HG03175 (cell line): ENCODE measurements around the gene LSM14B.
"Not testable (repeated sequence)": the region's sequence is repeated elsewhere in the genome, so short reads cannot be mapped to it uniquely, and the experiment has no call there.

Experiments used
- ATAC-seq: cut with Tn5 transposase; IDR thresholded peaks from one replicate; pipeline ENCODE4 v1.9.1; 2021; ENCODE audit warnings: mild to moderate bottlenecking, moderate library complexity; ENCODE audit not compliant: unreplicated experiment

The LSM14B gene

DNA sequence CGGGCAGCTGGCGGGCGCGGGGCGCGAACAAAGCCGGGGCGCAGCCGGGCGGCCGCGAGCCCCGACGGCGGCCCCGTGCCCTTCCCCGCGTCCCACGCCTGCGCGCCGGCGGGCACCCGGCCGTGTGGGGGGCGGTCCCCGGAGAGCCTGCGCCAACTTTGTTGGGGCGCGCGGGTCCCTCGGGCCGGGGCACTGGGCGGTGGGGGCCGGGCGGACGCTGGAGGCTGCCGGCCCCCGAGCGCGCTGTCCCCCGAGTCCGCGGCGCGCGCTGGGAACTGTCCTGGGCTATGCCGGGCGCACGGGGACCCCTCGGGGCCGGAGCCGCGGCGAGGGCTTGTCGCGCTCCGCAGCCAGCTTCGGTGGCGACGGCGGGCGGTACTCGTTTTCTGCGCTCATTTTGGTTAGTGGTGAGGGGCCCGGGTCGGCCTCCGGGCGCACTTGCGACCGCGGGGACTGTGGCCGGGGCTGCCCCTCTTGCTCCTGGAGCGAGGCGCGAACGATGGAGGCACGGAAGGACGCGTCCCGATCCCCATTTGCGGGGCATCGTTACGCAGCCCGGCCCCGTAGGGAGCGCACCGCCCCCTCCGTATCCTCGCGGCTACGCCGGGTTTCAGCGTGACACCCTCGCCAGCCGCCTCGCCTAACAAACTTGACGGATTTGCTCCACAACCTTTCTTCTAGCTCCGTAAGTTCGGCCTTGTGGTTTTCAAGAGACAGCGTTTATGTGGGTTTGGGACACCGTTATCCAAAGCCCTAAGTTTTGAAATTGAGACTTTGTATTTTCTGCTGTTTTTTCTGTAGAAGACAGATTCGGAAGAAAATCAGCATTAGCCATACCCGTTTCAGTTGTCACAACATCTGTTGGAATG lies 21.9 kb downstream of the LSM14B start:
- peak; percentile 2 for ATAC-seq

DNA sequence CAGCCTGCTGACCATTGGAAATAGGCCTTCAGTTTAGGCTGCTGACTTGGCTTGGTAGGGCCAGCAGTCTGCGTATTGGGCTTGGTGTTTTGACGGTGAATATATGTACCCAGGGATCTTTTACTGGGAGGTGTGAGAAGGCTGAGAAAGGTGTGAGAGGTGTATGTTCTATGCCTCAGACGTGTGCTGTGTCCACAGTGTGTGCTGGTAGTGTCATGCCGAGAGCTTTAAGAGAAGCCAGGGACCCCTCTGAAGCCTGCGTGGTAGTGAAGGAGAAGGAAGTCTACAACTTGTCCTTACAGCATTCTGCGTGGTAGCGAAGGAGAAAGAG lies 23.4 kb downstream of the LSM14B start:
- ATAC-seq, result no peak

DNA sequence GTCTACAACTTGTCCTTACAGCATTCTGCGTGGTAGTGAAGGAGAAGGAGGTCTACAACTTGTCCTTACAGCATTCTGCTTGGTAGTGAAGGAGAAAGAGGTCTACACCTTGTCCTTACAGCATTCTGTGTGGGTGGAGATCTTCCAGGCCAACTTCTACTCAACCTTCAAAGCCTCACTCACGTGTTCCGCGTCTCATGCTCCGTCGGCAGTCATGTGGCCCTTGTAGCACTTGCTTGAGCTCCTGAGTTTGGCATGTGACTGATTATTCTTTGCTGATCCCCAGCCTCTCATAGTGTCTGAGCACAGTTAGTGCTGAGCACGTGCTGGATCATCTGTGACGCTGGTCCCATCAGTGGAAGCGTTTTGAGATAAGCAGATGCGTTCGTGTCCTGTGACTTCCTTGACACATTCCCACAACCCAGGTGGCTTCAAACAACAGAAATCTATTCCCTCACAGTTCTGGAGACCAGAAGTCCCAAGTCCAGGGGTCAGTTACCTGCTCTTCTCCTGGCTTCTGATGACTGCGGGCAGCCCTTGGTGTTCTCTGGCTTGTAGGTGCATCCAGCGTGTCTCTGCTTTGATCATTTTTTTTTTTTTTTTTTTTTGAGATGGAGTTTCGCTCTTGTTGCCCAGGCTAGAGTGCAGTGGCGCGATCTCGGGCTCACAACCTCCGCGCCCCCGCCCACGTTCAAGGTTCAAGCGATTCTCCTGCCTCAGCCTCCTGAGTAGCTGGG lies 23.9 kb downstream of the LSM14B start:
- ATAC-seq, result no peak

DNA sequence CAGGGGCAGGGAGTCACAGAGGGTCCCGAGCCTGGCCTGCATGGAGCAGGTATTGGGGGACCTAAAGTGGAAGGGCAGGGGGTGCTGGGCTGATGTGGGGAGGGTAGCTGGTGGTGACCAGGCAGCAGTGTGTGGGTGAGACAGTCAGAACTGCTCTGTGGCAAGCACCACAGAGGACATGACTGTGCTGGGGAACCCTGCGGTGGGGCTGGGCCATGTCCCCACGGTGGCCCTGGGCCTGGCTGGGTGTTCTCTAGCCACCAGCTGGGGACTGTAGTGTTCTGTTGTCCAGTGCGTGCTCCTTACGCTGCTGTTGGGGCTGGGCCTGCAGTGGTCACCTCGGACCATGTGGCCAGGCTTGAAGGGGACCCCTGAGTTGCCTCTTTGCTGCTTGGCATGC lies 24.9 kb downstream of the LSM14B start:
- no peak for ATAC-seq

DNA sequence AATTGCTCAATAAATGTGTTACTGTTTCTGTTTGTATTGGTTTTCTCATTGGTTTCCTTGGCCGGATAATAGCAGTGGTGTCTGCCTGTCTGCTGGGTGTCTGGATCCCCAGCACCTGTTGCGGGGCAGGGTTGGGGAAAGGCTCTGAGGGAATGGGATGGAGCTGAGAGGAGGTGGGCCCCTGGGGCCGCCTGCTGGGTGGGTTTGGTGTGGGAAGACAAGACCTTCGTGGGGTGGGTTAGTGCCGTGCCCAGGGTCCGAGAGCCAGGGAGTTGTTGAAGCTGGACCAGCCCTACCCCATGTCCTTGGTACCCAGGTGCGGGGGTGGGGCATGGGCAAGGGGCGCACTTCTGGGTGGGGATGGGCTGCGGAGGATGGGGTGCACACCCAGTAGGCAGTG lies 25.3 kb downstream of the LSM14B start:
- no peak for ATAC-seq

DNA sequence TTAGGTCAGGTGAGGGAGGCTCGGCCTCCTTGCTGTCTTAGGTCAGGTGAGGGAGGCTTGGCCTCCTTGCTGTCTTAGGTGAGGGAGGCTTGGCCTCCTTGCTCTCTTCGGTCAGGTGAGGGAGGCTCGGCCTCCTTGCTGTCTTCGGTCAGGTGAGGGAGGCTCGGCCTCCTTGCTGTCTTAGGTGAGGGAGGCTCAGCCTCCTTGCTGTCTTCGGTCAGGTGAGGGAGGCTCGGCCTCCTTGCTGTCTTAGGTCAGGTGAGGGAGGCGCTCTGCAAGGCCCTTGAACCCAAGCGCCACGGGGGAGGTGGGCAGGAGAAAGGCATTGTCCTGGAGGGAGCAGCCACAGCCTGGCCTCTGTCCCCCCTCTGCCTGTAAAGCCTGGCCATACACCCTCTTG lies 26.1 kb downstream of the LSM14B start:
- ATAC-seq, result not testable (repeated sequence)

DNA sequence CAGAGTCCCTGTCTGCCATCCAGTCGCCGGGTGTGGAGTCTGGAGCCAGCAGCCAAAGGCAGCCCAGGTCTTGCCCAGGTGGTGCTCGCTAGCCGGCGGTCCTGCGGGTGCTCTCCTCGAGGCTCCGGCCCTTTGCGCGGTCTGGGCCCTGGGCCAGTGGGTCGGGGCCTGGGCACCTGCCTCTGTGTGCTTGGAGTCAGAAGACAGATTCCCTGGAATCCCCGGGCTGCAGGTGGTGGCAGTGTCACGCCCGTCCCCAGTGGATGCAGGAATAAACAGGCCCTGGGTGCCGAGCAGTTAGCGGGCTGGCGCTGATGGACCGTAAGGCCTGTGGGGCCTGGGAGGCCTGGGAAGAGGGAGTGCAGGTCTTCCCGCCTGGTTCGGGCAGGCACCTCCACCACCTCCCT lies 26.6 kb downstream of the LSM14B start:
- no peak for ATAC-seq

DNA sequence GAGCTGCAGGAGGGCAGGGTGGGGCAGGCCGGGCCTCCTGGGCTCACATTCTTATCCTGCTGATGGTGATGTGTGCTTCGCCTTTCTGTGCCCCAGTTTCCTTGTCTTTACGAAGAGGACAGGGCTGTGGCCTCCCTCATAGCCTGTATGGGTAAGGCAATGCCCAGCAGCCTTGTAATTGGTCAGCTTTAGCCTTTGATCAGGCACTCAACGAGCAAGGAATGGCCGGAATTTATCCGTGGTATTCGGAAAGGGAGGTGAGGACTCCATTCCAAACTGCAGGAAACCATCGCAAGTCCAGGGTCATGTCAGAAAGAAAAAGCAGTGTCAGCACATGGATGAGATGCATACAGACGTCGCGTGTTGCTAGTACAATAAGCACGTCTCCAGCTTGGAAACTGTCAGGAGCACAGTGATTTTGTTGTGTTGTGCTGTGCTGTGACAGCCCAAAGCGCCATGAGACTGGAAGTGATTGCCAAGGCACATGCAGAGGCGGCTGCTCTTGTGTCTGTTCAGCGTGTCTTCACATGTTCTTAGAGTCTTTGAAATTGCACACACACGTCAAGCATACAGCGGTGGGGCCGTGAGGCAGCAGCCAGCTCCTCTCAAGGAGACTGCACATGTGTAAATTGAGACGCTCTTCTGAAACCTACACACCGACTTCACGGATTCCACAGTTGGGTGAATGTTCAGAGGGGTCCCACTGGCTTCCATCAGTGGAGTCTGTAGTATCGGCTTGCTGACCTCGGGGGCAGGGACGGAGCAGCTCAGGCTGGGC lies 27.4 kb downstream of the LSM14B start:
- ATAC-seq, result no peak

DNA sequence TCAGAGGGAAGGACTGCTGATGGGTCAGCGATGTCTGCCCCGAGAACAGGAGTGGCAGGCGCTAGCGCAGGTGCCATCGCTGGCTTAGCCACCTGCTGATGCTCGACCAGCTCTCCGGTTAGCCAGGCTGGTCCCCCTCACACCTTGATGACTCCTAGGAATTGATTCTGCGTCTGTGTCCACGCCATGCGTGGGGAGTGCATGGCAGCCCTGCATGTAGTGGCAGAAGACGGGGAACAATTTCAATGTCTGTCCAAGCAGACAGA lies 28.0 kb downstream of the LSM14B start:
- ATAC-seq, result no peak

DNA sequence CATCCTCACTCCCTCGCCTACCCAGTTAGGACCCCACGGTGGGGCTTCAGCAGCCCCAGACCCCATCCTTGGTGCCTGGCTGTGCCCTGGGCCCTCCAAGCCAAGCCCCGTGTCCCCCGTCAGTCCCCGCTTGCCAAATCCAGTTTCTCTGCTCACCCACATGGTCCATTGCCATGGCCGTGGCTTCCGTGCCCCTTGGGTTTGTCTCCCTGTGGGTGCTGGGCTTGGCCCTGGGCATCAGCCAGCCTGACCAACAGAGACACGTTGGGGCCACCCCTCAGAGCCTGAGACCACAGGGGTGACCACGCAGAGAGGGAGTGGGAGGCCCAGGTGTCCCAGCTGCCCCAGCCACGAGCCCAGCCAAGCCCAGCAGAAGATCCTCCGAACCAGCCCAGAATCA lies 28.9 kb downstream of the LSM14B start:
- ATAC-seq, result no peak

DNA sequence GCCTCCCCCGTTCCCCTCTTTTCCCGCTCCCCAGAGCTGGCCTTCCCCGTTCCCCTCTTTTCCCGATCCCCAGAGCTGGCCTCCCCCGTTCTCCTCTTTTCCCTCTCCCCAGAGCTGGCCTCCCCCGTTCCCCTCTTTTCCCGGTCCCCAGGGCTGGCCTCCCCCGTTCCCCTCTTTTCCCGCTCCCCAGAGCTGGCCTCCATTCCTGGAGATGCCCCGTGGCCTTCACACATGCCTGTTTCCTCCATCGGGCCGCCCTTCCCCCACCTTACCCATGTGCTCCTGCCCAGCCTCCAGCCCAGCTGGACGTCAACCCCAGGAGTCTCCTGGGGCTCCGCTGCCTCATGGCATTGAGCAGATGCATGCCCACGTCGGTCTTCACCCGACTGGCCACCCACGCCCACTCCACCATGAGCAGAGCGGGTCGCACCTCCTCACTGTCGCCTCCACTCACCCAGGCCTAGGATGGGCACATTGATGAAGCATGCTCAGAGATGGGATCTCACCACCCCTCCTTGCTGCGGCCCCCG lies 29.6 kb downstream of the LSM14B start:
- no peak for ATAC-seq

DNA sequence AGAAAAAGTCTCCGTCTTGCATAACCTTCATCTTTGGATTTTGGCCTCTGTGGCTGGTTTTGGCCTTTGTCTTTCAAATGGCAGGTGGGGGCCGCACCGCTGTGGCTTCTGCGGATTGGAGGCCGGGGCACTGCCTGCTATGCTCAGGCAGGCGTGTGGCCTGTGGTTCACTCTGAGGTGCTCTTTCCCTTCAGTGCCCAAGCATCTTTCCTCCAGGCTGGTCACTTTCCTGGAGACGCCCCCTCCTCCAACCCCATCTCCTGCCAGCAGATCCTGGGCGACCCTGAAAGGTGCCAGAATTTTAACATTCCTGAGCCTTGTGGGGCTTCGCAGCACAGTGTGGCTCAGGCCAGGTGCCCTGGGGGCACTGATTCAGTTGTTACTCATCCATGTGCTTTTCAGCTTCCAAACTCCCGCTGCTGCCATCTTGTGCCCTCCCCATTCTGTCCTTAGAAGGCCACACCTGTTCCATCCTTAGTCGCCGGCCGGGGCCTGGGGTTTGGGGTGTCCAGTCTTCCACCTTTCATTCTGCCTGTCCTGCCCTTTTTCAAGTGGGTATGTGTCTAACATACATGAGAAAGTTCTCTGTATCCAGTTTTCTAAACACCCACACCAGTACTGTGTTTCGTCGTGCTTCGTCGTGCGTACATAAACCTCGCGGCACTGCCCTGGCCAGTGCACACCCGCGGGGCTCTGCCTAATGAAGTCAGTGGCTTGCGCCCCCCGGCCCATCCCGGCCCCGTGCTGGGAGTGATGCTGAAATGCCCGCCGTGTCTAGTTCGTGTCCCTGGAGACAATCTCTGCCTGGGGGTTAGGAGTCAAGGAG lies 33.4 kb downstream of the LSM14B start:
- no peak for ATAC-seq

DNA sequence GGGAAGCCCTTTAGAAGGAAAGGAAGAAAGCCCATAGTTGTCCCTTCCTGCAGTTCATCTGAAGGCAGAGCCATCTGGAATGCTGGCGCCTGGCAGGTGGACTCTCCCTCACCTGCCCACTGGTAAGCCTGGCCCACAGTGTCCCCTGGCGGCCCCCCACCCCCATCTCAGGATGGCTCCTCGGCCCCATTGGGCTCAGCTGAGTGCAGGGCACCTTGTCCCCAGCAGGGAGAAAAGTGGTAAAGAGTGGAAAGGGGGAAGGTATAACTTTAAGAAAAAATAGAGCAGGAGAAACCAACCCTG lies 33.9 kb downstream of the LSM14B start:
- no peak for ATAC-seq

DNA sequence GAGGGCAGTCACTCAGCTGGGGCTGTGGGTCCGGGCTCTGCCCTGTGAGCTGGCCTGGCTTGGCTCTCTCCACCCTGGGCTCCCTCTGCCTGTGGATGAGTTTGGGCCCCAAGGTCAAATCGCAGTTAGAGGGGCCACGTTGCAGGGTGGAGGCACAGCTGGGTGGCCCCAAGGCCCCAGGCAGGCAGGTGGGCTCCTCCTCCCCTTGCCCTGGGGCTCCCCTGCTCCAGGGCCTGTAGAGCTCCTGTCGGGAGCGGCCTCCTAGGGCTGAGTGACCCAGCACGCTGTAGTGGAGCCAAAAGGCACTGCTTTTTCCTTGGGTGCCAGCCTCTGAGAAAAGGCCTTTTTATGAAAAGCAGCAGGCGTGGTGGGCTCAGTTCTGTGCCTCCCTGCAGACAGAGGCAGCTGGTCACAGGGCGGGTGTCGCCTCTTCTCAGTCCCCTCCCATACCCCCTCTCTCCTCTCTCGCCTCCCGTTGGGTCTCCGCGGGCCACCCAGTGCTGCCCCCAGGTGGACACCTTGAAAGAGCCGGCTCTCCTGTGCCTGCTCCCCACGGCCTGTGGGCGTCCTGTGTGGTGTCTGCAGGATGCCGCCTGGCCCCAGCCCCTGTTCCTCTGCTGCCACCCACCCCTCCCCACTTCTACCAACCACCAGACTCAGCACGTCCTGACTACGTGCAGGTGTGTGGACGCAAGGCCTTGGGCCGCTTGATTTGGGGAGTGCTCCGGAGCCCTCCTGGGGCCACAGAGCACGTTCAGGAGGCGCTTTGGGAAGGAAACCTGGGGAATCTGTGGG lies 34.5 kb downstream of the LSM14B start:
- ATAC-seq, result peak; percentile 53

DNA sequence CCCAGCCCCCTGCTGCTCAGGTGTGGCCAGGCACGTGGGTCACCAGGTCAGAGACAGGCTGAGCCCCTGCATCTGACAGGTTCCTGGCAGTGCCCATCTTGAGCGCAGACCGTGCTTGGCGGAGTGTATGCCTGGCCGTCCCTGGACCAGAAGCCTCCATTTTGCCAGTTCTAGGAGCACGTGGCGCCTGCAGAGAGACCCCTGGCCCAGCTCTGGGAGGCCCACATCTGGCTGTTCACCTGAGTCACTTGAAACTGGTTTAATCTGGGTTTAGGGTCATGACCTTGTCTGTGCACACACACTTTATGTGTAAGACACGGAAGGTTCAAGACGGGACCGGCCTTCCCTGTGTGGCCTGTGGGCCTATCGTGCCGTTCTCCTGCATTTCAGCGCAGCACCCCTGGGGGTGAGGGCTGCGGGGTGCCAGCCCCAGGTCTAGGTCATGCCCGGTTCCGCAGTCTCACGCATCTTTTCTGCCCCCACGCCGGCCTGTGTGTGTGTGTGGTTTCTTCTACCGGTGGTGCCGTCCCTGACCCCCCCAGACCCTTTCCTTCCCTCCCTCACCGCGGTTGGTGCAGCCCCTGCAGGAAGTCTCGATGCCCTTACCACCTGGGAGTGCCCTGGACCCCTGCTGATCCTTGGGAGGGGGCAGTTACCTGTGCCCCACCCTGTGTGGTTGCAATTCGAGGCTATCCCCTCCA lies 35.3 kb downstream of the LSM14B start:
- ATAC-seq, result no peak

DNA sequence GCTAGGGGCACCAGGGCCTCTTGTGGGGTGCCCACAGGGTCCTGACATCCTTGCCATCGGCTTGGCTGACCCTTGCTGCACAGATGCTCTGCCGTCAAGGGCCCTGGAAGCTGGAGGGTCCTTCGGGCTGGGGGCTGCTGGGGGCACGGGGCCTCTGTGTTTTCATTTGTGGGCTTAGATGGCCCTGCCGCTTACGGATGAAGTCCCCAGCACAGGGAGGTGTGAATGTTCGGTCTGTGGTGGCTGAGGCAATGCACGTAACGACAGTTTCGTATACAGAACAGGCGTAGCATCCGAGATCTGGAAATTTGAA lies 35.8 kb downstream of the LSM14B start:
- ATAC-seq, result no peak

DNA sequence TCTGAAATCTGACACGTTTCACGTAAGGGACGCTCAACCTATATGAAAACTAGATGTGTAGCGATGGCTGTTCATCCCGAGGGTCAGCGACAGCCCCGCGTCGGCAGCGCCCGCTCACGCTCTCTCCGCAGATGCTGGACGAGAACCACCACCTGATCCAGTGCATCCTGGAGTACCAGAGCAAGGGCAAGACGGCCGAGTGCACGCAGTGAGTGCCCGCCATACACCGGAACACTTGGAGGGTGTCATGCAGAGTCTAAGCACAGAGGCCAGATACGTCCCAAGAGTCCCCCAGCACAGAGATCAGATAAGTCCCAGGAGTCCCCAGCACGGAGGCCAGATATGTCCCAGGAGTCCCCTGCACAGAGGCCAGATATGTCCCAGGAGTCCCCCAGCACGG lies 36.3 kb downstream of the LSM14B start:
- ATAC-seq, result no peak

DNA sequence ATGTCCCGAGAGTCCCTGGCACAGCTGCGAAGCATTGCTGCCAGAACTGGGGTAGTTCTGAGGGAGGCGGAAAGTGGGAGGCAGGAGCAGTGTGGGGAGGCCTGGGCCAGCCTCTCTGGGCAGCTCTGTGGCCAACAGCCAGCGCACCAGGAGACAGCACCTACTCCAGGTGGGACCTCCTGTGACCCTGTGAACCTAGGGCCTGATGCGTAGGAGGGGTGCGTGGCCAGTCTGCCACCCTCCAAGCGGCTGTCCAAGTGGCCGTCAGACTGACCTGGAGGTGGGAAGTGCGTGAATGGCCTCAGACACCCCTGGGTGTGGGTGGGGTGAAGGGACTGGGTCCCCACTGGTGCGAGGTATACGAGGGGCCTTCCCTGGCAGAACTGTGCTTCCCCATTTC lies 36.8 kb downstream of the LSM14B start:
- ATAC-seq, result no peak

DNA sequence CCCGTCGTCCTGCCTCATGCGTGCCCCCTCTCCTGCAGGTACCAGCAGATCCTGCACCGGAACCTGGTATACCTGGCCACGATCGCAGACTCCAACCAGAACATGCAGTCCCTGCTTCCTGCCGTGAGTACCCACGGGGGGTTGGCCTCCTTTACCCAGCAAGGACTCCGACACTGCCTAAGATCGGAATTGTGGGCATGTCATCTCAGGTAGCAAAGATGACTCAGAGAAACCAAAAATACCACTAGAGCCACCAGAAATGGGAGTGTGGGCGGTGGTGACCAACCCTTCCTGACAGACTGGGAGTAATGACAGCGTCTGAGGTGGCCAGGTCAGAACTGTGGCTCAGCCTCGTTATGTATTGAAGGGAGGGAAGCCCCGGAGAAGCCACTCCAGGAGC lies 37.6 kb downstream of the LSM14B start:
- no peak for ATAC-seq

DNA sequence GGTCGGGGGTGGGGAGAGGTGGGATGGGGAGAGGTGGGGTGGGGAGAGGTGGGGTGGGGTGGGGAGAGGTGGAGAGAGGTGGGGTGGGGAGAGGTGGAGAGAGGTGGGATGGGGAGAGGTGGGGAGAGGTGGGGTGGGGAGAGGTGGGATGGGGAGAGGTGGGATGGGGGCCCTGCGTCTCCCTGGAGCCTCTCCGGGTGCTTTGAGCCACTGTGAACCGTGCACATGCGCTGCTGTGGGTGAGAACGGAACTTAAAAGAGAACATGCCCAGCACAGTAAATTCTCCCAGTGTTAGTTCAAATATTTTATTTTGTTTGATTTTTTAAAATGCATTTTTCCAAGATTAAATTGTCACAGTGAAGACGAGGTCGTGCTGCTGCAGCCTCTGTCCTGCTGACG lies 38.0 kb downstream of the LSM14B start:
- no peak for ATAC-seq
